Aorta (tissue), 5 donors: ENCODE results near the gene ANGEL1. TPM values are rescaled to one million over a fixed set of nuclear protein-coding genes. Genes with fewer than 3 reads are reported as not detected.

Experiments used
- ATAC-seq: fragments of 200-7000 bp; cut with Tn5 transposase; one replicate; pipeline ENCODE4 v1.9.1; 2022; ENCODE audit warnings: moderate library complexity; ENCODE audit not compliant: low FRiP score
- DNase-seq, 2 donors: peaks; one replicate each; pipeline ENCODE4 v3.0.0-alpha.2; 2020
- H3K27ac ChIP-seq, 2 donors: one replicate each; pipeline ENCODE4 v1.5.1; 2013; ENCODE audit warnings: low read length in 2 of 2, mild to moderate bottlenecking in 2 of 2, moderate library complexity in 2 of 2, control low read depth in 1 of 2, inconsistent platforms in 1 of 2, low read depth in 1 of 2
- H3K27me3 ChIP-seq, 2 donors: one replicate each; pipeline ENCODE4 v1.6.1; 2013; ENCODE audit warnings: control low read depth in 1 of 2, low read length in 1 of 2, mild to moderate bottlenecking in 1 of 2, moderate library complexity in 1 of 2; ENCODE audit not compliant: insufficient read depth in 2 of 2, control insufficient read depth in 1 of 2
- H3K36me3 ChIP-seq, 2 donors: one replicate each; pipeline ENCODE4 v1.6.1; 2013; ENCODE audit warnings: control low read depth in 1 of 2, low read length in 1 of 2, mild to moderate bottlenecking in 1 of 2; ENCODE audit not compliant: insufficient read depth in 2 of 2, control insufficient read depth in 1 of 2
- H3K4me1 ChIP-seq, 2 donors: one replicate each; pipeline ENCODE4 v1.6.1; 2013; ENCODE audit warnings: low read length in 2 of 2, control low read depth in 1 of 2, mild to moderate bottlenecking in 1 of 2, moderate library complexity in 1 of 2; ENCODE audit not compliant: insufficient read depth in 2 of 2, control insufficient read depth in 1 of 2
- H3K4me3 ChIP-seq, 2 donors: one replicate each; pipeline ENCODE4 v1.5.1; 2013; ENCODE audit warnings: low read length in 2 of 2, control low read depth in 1 of 2, mild to moderate bottlenecking in 1 of 2
- H3K9me3 ChIP-seq: one replicate; pipeline ENCODE4 v1.6.1; 2013; ENCODE audit warnings: mild to moderate bottlenecking, low read length; ENCODE audit not compliant: control insufficient read depth
- WGBS, 2 donors: extraction: QIAGEN DNeasy Blood & Tissue Kit; methylation state at CpG; one replicate each; pipeline ENCODE4 v1.1.7; 2013; 5-methylcytosine and 5-hydroxymethylcytosine counted together
- intact Hi-C, 2 donors: fragments of 100-400 bp; cut with DNase I; formaldehyde crosslinking; loops; one replicate each; pipeline versions ENCODE4 v1.14.2 to v1.15.0; 2022
- polyA plus RNA-seq, 2 donors: library from polyadenylated mRNA; stranded (reverse); fragments of 200-250 nt; gene quantifications; one replicate each; pipeline ENCODE4 v1.2.3, GENCODE V29; 2013
- total RNA-seq, 2 donors: library from RNA; stranded (reverse); fragmentation: NEBNext Ultra II Directional; extraction: Animal tissue kit (Norgen Biotek cat#: 25700); gene quantifications; one replicate each; pipeline ENCODE4 v1.2.1, GENCODE V29; 2021
- donor health status: healthy with polysubstance abuse.
- donor health status: Bipolar disorder and iron deficiency.
- donor health status: DM: no; HTN: no; CAD: no.
- donor health status: DM: no; HTN: no; CAD: no.
- donor health status: DM: yes; HTN: yes; CAD: no.

ANGEL1 gene
- total and polyA plus RNA-seq, 4 donors, result 1.1 to 32.2 (median 13.4) TPM

DNA sequence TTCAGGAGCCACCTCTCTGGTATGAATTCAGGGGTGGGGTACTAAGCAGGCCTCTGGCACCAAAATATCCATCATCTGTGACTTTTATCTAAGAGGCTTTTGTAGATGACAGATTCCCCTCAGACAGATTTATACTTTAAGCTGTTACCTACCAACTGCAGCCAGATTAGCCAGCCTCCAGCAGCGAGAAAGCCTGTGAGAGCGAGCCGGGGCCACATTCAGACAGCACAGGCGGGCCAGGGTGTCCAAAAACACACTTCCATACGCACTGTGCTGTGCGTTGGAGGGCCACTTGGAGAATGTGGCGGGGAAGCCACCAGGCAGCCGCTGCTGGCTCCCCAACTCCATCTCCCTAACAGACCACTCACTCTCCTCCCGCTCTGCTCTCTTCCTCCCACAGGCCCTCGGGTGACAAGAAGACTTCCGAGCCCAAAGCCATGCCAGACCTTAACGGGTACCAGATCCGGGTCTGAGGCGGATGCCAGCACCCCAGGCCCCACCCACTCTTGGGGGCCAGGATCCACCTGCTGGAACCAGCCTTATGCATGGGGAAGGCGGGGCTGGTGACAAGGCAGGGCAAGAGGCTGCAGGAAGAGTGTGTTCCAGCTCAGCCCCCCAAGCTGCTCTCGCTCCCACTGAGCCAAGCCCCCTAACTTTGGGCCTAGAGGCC is 34.0 kb downstream of the ANGEL1 start:
- intact Hi-C loops, result no loop called here
- peak in 1 of 2 donors; percentile 54 for DNase-seq
- ATAC-seq, result no peak
- Histone ChIP-seq H3K4me1 (no peaks in the 10 kb centered on the region), H3K36me3 (no peaks in the 10 kb centered on the region), H3K9me3 (no peaks in the 10 kb centered on the region), H3K27me3 (no peaks in the 10 kb centered on the region), H3K27ac (no peak overlapping the region), H3K4me3 (no peak overlapping the region)
- WGBS, 2 donors, result 82% methylated on average over 15 to 16 of the region's 16 CpGs

DNA sequence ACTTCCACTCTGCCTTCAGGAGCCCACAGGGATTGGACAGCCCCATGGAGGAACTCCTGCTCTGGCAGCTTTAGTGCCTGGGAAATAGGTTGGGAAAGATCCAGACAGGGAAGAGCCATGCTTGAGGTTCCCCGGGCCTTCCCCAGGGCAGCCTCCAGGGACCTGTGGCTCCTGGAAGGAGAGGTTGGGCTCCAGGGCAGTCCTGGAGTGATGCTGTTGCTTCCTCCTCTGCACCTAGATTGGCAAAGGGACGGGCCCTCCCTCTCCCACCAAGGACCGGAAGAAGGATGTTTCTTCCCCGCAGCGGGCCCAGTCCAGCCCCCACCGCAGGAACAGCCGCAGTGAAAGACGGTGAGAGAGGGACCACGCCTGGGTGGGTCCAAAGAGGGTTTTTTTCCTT is 35.0 kb downstream of the ANGEL1 start:
- no peaks in the 10 kb centered on the region for H3K4me1 ChIP-seq
- no peaks in the 10 kb centered on the region for H3K36me3 ChIP-seq
- 85 to 86% methylated on average over 9 of the region's 9 CpGs for WGBS, 2 donors
- no peak overlapping the region for H3K4me3 ChIP-seq
- intact Hi-C loops, result no loop called here
- DNase-seq (peak in 1 of 2 donors; percentile 68), ATAC-seq (no peak)
- no peaks in the 10 kb centered on the region for H3K9me3 ChIP-seq
- H3K27me3 ChIP-seq, result no peaks in the 10 kb centered on the region
- H3K27ac ChIP-seq, result no peak overlapping the region

DNA sequence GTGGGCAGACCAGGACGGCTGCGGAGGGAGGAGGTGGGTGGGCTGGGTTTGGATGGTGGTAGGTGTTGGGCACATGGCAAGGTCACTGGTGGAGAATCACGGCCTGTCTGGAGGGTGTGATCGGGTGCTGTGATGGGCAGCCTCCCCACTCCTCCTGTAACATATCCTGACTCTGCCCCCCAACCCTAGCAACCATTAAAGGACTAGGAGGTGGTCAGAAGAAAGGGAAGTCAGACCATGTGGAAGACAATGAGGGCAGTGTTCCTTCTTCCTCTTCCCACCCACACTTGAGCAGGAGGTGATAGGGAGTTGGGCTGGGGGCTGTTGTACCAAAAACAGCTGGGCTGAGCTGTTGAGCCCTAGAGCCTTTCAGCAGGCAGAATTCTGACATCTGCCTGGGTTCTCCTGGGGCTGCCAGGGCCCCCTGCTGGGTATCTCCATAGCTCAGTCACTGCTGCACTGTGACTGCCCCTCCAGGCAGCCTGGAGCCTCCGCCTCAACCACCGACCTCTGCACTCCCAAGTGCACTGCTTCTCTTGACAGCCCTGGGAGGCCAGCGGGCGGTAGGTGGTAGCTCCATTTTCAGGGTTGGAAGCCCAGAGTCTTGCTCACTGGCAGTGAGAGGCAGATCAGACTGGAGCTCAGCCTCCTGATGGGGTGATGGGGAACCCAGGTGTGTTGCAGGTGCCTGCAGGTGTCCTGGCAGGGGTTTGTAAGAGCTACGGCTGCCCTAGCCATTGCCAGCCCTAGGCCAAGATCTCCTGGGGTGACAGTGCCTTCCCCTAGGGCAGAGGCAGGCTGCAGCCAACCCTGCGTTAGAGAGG is 36.0 kb downstream of the ANGEL1 start:
- H3K9me3 ChIP-seq, result no peaks in the 10 kb centered on the region
- no peaks in the 10 kb centered on the region for H3K36me3 ChIP-seq
- WGBS, 2 donors, result 88 to 95% methylated on average over 10 of the region's 10 CpGs
- intact Hi-C loops, result no loop called here
- DNase-seq (peak in 1 of 2 donors; percentile 71), ATAC-seq (no peak)
- H3K4me1 ChIP-seq, result no peaks in the 10 kb centered on the region
- H3K27me3 ChIP-seq, result no peaks in the 10 kb centered on the region
- H3K27ac ChIP-seq, result no peak overlapping the region
- no peak overlapping the region for H3K4me3 ChIP-seq

DNA sequence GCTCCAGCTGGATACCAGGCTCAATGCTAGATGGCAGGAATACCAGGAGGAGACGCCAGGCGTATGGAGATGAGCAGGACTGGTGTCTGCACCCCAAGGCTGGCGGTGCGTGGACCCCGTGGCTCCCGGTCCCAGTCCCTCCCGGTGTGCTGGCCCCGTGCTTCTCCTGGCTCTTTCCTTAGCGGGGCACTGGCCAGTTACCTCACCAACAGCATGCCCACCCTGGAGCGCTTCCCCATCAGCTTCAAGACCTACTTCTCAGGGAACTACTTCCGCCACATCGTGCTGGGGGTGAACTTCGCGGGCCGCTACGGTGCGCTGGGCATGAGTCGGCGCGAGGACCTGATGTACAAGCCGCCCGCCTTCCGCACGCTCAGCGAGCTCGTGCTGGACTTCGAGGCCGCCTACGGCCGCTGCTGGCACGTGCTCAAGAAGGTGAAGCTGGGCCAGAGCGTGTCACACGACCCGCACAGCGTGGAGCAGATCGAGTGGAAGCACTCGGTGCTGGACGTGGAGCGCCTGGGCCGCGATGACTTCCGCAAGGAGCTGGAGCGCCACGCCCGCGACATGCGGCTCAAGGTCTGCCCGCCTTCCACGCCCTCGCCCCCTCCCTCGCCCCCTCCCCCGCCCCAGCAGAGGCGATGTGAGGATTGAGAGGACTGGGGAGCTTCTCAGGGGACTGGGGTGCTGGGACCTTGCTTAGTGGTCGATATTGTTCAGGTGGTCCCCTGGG is 36.8 kb downstream of the ANGEL1 start:
- Histone ChIP-seq H3K4me1 (no peaks in the 10 kb centered on the region), H3K4me3 (no peak overlapping the region), H3K36me3 (no peaks in the 10 kb centered on the region), H3K27ac (no peak overlapping the region), H3K27me3 (no peaks in the 10 kb centered on the region), H3K9me3 (no peaks in the 10 kb centered on the region)
- intact Hi-C loops, result no loop called here
- 94% methylated on average over 54 of the region's 54 CpGs for WGBS, 2 donors
- DNase-seq (peak in 1 of 2 donors; percentile 72), ATAC-seq (no peak)

DNA sequence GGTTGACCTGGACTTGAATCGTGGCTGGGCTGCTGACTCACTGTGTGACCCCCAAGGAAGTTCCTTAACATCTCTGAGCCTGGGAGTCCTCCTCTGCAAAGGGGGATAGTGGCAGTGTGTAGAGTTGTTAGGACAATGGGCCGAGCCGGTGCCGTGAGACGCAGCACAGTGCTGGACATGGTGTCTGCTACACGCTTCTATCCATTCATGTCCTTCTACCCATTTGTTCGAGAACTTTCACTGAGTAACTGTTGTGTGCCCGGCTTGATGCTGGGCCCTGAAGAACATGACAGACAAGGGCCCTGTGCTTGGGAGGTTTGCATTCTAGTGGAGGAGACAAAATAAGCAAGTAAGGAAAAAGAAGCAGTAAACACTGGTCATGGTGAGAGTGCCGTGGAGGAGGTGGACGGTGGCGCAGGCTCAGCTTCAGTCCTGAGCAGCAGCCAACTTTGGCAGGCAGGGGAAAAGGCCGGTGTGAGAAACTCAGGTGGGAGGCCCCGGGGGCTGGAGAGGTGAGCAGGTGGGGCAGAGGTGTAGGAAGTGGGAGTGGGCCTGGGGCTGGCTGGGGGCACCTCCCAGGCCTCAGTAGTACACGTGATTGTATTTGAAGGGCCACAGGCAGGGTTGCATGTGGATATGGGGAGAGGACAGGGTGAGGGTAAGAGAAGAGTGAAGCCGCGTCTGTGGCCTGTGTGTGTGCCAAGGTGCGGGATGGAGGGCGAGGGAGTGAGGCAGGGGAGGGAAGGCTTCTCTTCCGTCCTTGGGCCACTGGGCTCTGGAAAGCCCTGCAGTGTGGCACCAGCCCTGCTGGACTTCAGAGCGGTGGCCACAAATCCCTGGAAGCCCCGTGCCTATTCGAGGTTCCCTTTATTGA is 37.6 kb downstream of the ANGEL1 start:
- no peaks in the 10 kb centered on the region for H3K27me3 ChIP-seq
- H3K4me1 ChIP-seq, result no peaks in the 10 kb centered on the region
- ATAC-seq, result no peak
- no peak overlapping the region for H3K27ac ChIP-seq
- no peaks in the 10 kb centered on the region for H3K36me3 ChIP-seq
- no peaks in the 10 kb centered on the region for H3K9me3 ChIP-seq
- peak in 1 of 2 donors; percentile 73 for DNase-seq
- H3K4me3 ChIP-seq, result no peak overlapping the region
- intact Hi-C loops, result loop anchor here in 1 of 2 donors (5.0 kb wide), 1 partner anchor 37 kb away; the partner anchor contains the start of gene ANGEL1
- 87 to 88% methylated on average over 22 of the region's 22 CpGs for WGBS, 2 donors

DNA sequence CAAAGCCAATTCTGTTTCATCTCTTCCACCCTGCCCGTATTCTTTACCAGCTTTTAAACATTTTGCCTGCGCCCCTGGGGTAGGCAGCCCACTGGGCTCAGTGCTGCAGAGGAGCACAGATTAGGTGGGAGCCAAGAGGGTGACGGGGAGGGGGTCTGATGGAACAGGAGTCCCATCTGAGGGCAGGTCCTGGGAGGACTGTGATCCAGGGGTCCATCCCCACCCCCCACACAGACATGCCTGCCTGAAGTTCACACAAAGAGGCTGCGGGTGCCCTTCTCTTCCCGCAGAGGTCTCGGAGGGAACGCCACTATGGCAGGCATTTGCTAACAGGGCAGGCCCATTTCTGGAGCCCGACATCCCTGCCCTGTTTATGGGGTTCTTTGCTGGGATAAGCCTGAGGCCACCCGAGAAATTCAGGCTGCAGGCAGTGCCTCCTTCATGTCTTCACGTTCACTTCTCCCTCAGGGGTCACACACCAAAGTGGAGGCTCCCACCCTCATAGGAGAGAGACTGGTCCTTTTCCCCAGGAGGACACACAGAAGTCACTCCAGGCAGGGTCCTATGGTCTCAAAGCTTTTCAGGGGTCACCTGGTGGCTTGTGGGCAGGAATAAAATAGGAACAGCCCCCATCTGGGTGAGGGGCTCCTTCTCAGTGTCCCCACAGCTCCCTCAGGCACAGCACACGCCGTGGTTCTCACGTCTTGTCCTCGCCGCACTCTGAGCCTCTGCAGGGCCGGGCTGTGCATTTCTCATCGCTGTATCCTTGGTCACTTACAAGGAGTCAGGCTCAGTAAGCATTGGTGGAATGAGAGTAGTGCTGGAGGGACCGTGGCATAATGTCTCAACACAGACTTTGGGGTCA is 38.5 kb downstream of the ANGEL1 start:
- Histone ChIP-seq H3K27ac (peak overlapping the region in 1 of 2 donors; percentile 62), H3K4me1 (no peaks in the 10 kb centered on the region), H3K27me3 (no peaks in the 10 kb centered on the region), H3K9me3 (no peaks in the 10 kb centered on the region), H3K36me3 (no peaks in the 10 kb centered on the region), H3K4me3 (no peak overlapping the region)
- no peak for ATAC-seq
- 84 to 87% methylated on average over 18 of the region's 18 CpGs for WGBS, 2 donors
- intact Hi-C loops, result loop anchor here in 1 of 2 donors (5.0 kb wide), 1 partner anchor 38 kb away; the partner anchor contains the start of gene ANGEL1
- peak in 1 of 2 donors; percentile 70 for DNase-seq

DNA sequence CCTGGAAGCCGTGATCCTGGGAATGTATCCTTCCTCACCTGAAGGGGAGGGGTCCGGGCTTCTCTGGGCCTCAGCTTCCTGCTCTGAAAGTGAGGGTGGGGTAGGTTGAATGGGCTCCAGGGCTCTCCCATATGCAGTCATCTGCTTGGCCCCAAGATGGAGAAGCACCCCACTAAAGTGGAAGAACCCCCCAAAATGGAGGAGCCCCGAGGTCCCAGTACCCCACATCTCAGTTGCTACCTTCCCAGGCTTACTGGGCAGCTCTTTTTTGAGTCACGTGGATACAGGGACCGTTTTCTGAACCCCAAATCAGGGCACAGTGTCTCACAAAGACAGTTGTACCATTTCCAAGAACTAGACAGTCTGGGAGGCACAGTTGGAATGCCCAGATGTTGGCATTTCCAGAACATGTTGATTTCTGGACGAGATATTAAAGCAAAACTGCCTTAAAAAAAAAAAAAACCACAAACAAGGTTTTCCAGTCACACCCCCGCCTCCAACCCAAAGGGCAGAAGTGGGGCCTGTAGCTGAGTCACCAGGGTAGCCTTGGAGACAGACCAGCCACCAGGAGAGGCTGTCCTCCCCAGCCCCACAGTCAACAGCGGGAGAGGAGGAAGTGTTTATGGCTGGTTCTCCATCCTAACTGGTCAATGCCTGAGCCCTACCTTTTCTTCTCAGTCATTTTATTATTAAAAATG is 39.3 kb downstream of the ANGEL1 start:
- peaks cover 0 to 4% of the 10 kb centered on the region in 2 donors for H3K4me1 ChIP-seq
- H3K4me3 ChIP-seq, result no peak overlapping the region
- WGBS, 2 donors, result 6% methylated on average over 8 of the region's 8 CpGs

More for the DNA sequence above, 39.3 kb downstream of the ANGEL1 start:
- no peaks in the 10 kb centered on the region for H3K36me3 ChIP-seq
- intact Hi-C loops, result loop anchor here in 1 of 2 donors (5.0 kb wide), 1 partner anchor 39 kb away; the partner anchor contains the start of gene ANGEL1
- H3K27ac ChIP-seq, result peak overlapping the region; percentile 65 to 96
- peak; percentile 86 to 90 for DNase-seq
- ATAC-seq, result peak; percentile 85
- no peaks in the 10 kb centered on the region for H3K27me3 ChIP-seq
- no peaks in the 10 kb centered on the region for H3K9me3 ChIP-seq
